Caco-2 (cell line): ENCODE data around the gene TRIM54. TPM values are rescaled to one million over a fixed set of nuclear protein-coding genes. Genes with fewer than 3 reads are reported as not detected.

ENCODE experiments used
- BruUV-seq: library from RNA; stranded (reverse); fragments of 400-500 nt; replicated peaks from 2 replicates; lab custom pipeline; 2021; lab: Mats Ljungman, UMichigan
- CTCF ChIA-PET: fragments of 300-600 bp; sonication (Branson Sonifier 250); formaldehyde crosslinking; loops from one replicate; lab custom pipeline; 2022; ENCODE audit warnings: antibody characterized with exemption; lab: Charles Lee
- POLR2A ChIA-PET: fragments of 300-600 bp; sonication (Branson Sonifier 250); formaldehyde crosslinking; loops from one replicate; lab custom pipeline; 2022; ENCODE audit warnings: antibody characterized with exemption; lab: Charles Lee
- DNase-seq, 2 experiments: peaks; one replicate each; pipeline versions ENCODE4 v3.0.0 to v3.0.0-alpha.2; 2020 to 2022
- H3K27me3 ChIP-seq: replicated peaks from 2 replicates; pipeline ENCODE4 v1.6.0; 2011; ENCODE audit warnings: low read length; ENCODE audit not compliant: control insufficient read depth, insufficient read depth
- H3K36me3 ChIP-seq: 2 replicates; pipeline ENCODE4 v1.5.1; 2011; ENCODE audit warnings: low read length; ENCODE audit not compliant: control insufficient read depth, insufficient read depth
- H3K4me1 ChIP-seq: fragments of 250-450 bp; sonication (Bioruptor Pico); 2 replicates; pipeline ENCODE4 v1.5.1; 2020; ENCODE audit warnings: mild to moderate bottlenecking
- H3K4me3 ChIP-seq: 2 replicates; pipeline ENCODE4 v1.5.1; 2011; ENCODE audit warnings: low read depth, mild to moderate bottlenecking, control low read depth, low read length
- H3K9me3 ChIP-seq: fragments of 250-450 bp; sonication (Bioruptor Pico); 2 replicates; pipeline ENCODE4 v1.5.1; 2020; ENCODE audit warnings: mild to moderate bottlenecking, moderate library complexity
- H3K27ac Mint-ChIP-seq: one replicate; pipeline ENCODE4 v1.8.0; 2022; ENCODE audit warnings: mixed read lengths; ENCODE audit not compliant: unreplicated experiment
- H3K27me3 Mint-ChIP-seq: one replicate; pipeline ENCODE4 v1.8.0; 2022; ENCODE audit warnings: mixed read lengths; ENCODE audit not compliant: insufficient read depth, unreplicated experiment
- H3K36me3 Mint-ChIP-seq: one replicate; pipeline ENCODE4 v1.8.0; 2022; ENCODE audit warnings: mild to moderate bottlenecking, mixed read lengths; ENCODE audit not compliant: insufficient read depth, unreplicated experiment
- H3K4me1 Mint-ChIP-seq: one replicate; pipeline ENCODE4 v1.8.0; 2022; ENCODE audit warnings: low read depth, mixed read lengths; ENCODE audit not compliant: unreplicated experiment
- H3K4me3 Mint-ChIP-seq: one replicate; pipeline ENCODE4 v1.8.0; 2022; ENCODE audit warnings: mild to moderate bottlenecking, moderate library complexity, mixed read lengths; ENCODE audit not compliant: unreplicated experiment
- H3K9me3 Mint-ChIP-seq: one replicate; pipeline ENCODE4 v1.8.0; 2022; ENCODE audit warnings: mixed read lengths; ENCODE audit not compliant: unreplicated experiment
- intact Hi-C: fragments of 100-400 bp; cut with micrococcal nuclease; formaldehyde crosslinking; loops from one replicate; pipeline ENCODE4 v1.10.0; 2022; ENCODE audit not compliant: unreplicated experiment
- total RNA-seq: library from RNA; stranded (reverse); gene quantifications from 2 replicates; pipeline ENCODE4 v1.2.3, GENCODE V29; 2022
- TF ChIP-seq, protein P1 (sequence below), 2 experiments: fragments of 200-600 bp in 1 of 2; IDR thresholded peaks; 1 replicate in 1 of 2; 2 replicates in 1 of 2; pipeline versions ENCODE4 v1.5.1 to v1.8.0; 2011 to 2022; ENCODE audit warnings: antibody characterized with exemption in 1 of 2, control low read depth in 1 of 2, inconsistent platforms in 1 of 2, low read depth in 1 of 2, low read length in 1 of 2, mild to moderate bottlenecking in 1 of 2, moderate library complexity in 1 of 2; ENCODE audit not compliant: insufficient read depth in 1 of 2, severe bottlenecking in 1 of 2, unreplicated experiment in 1 of 2

The TRIM54 gene
- total RNA-seq, 1 experiment from 2014 or later, result 0.25 TPM

DNA sequence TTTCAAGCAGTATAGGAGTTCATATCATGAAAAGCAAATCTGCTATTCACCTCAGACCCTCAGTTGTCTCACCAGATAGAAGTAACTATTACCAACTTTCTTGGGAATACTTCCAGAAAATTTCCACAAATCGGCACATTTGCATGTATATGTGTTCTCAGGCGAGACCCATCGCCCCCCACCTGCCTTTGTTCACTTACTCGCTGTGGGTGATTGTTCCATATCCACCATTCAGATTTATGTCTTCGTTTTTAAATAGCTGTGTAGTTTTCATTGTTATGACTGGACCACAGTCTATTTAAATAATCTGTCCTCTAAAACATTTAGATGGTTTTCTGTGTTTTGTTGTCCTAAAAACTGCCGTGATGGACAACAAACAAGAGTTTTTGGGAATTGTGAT, 3.3 kb downstream of the TRIM54 start:
- no peak overlapping the region for H3K27ac Mint-ChIP-seq
- ChIA-PET CTCF (no interaction called here), POLR2A (no interaction called here)
- Histone ChIP-seq H3K27me3 (no peaks in the 10 kb centered on the region), H3K4me1 (peaks cover 7% of the 10 kb centered on the region), H3K9me3 (no peaks in the 10 kb centered on the region), H3K36me3 (no peaks in the 10 kb centered on the region), H3K4me3 (no peak overlapping the region)
- BruUV-seq, result no TSS peak
- intact Hi-C loops, result loop anchor here (10.0 kb wide), 1 partner anchor 191 kb away; no protein-coding TSS in a partner anchor
- H3K36me3 Mint-ChIP-seq, result no peaks in the 10 kb centered on the region
- no peak for DNase-seq
- no peaks in the 10 kb centered on the region for H3K9me3 Mint-ChIP-seq
- peaks cover 26% of the 10 kb centered on the region for H3K4me1 Mint-ChIP-seq
- no peaks in the 10 kb centered on the region for H3K27me3 Mint-ChIP-seq
- TF ChIP-seq, protein P1, sequence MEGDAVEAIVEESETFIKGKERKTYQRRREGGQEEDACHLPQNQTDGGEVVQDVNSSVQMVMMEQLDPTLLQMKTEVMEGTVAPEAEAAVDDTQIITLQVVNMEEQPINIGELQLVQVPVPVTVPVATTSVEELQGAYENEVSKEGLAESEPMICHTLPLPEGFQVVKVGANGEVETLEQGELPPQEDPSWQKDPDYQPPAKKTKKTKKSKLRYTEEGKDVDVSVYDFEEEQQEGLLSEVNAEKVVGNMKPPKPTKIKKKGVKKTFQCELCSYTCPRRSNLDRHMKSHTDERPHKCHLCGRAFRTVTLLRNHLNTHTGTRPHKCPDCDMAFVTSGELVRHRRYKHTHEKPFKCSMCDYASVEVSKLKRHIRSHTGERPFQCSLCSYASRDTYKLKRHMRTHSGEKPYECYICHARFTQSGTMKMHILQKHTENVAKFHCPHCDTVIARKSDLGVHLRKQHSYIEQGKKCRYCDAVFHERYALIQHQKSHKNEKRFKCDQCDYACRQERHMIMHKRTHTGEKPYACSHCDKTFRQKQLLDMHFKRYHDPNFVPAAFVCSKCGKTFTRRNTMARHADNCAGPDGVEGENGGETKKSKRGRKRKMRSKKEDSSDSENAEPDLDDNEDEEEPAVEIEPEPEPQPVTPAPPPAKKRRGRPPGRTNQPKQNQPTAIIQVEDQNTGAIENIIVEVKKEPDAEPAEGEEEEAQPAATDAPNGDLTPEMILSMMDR (IDR thresholded peaks at IDR 0.05; ENCODE audit: insufficient read depth in 1 of 2, low read depth in 1 of 2, low read length in 1 of 2, severe bottlenecking in 1 of 2, unreplicated experiment in 1 of 2), result no peak
- H3K4me3 Mint-ChIP-seq, result no peak overlapping the region

DNA sequence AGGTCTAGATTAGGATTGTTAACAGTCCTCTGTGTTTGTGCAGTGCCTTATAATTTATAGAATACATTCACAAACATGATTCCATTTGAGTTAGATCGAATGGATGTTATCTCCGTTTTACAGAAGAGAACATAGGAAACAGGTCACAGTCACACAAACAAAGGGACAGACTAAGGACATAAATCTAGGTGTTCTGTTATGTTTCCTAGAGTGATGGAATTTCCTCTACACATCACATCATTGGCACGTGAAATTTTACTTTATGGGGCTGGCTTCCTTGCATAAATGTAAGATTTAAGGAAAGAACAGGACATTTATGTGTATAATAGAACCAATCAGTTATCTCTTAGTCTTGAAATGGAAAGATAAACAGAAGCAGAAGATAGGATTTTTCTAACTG, 6.4 kb downstream of the TRIM54 start:
- DNase-seq, result no peak
- no peaks in the 10 kb centered on the region for H3K36me3 ChIP-seq
- ChIA-PET POLR2A (no interaction called here), CTCF (interaction anchor here (1.4 kb wide), 1 partner anchor 14 kb away, joined by 8 read pairs; no protein-coding TSS in a partner anchor)
- no peaks in the 10 kb centered on the region for H3K9me3 Mint-ChIP-seq
- no peaks in the 10 kb centered on the region for H3K27me3 Mint-ChIP-seq
- H3K27me3 ChIP-seq, result no peaks in the 10 kb centered on the region
- no peak overlapping the region for H3K4me3 ChIP-seq
- H3K27ac Mint-ChIP-seq, result no peak overlapping the region
- H3K9me3 ChIP-seq, result no peaks in the 10 kb centered on the region
- H3K4me1 Mint-ChIP-seq, result peaks cover 32% of the 10 kb centered on the region
- intact Hi-C loops, result loop anchor here (10.0 kb wide), 1 partner anchor 194 kb away; no protein-coding TSS in a partner anchor
- peaks cover 31% of the 10 kb centered on the region for H3K4me1 ChIP-seq
- no TSS peak for BruUV-seq
- no peak overlapping the region for H3K4me3 Mint-ChIP-seq
- TF ChIP-seq, protein P1 (IDR thresholded peaks at IDR 0.05; ENCODE audit: insufficient read depth in 1 of 2, low read depth in 1 of 2, low read length in 1 of 2, severe bottlenecking in 1 of 2, unreplicated experiment in 1 of 2), result no peak
- peaks cover 7% of the 10 kb centered on the region for H3K36me3 Mint-ChIP-seq

DNA sequence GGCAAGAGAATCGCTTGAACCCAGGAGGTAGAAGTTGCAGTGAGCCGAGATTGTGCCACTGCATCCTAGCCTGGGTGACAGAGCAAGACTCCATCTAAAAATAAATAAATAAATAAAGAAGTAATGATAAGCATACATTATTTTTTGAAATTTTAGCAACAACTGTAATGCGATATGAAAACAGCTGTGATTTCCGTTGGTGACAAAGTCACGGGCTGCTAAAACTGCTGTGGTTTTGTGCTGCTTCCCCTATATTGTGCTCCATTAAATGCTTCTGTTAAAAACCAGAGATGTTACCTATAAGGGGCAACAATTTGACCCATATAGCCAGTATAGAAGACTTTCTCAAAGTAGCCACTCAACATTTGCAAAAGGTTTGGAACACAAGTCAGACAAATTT, 8.3 kb downstream of the TRIM54 start:
- no peaks in the 10 kb centered on the region for H3K9me3 Mint-ChIP-seq
- H3K27me3 ChIP-seq, result no peaks in the 10 kb centered on the region
- CTCF ChIA-PET, result no interaction called here
- no peak overlapping the region for H3K27ac Mint-ChIP-seq
- POLR2A ChIA-PET, result no interaction called here
- no peak for DNase-seq
- no peak overlapping the region for H3K4me3 Mint-ChIP-seq
- H3K9me3 ChIP-seq, result no peaks in the 10 kb centered on the region
- TF ChIP-seq, protein P1 (IDR thresholded peaks at IDR 0.05; ENCODE audit: insufficient read depth in 1 of 2, low read depth in 1 of 2, low read length in 1 of 2, severe bottlenecking in 1 of 2, unreplicated experiment in 1 of 2), result no peak
- no peaks in the 10 kb centered on the region for H3K36me3 ChIP-seq
- BruUV-seq, result no TSS peak
- no peak overlapping the region for H3K4me3 ChIP-seq
- peaks cover 48% of the 10 kb centered on the region for H3K4me1 ChIP-seq
- H3K36me3 Mint-ChIP-seq, result peaks cover 8% of the 10 kb centered on the region
- H3K4me1 Mint-ChIP-seq, result peaks cover 34% of the 10 kb centered on the region
- H3K27me3 Mint-ChIP-seq, result no peaks in the 10 kb centered on the region
- intact Hi-C loops, result no loop called here
